Stimulated activated naive B cell treated with anti-CD40 and anti-IgM and Interleukin-4, amounts not matched to agents 10 μg/mL and 1 μg/mL and 100 μg/mL, for 72 hours (primary cell): Measurements from ENCODE around the gene ELOVL7.
"Not testable (repeated sequence)": the region's sequence is repeated elsewhere in the genome, so short reads cannot be mapped to it uniquely, and the experiment has no call there.

Experiments used
- ATAC-seq, 2 donors: fragments of 150-1000 bp; cut with Tn5 transposase; replicated peaks; 2 replicates each; pipeline ENCODE4 v1.10.0; 2021; ENCODE audit warnings: moderate library complexity in 1 of 2
- DNase-seq: peaks from one replicate; pipeline ENCODE4 v3.0.0; 2021
- H3K27ac Mint-ChIP-seq: one replicate; pipeline ENCODE4 v1.8.0; 2022; ENCODE audit warnings: mild to moderate bottlenecking, mixed read lengths
- H3K27me3 Mint-ChIP-seq, 2 donors: one replicate each; pipeline ENCODE4 v1.8.0; 2022; ENCODE audit warnings: mixed read lengths in 2 of 2
- H3K36me3 Mint-ChIP-seq, 2 donors: one replicate each; pipeline ENCODE4 v1.8.0; 2022; ENCODE audit warnings: mixed read lengths in 2 of 2, mild to moderate bottlenecking in 1 of 2
- H3K4me1 Mint-ChIP-seq, 2 donors: one replicate each; pipeline ENCODE4 v1.8.0; 2022; ENCODE audit warnings: mixed read lengths in 2 of 2, mild to moderate bottlenecking in 1 of 2
- H3K4me3 Mint-ChIP-seq, 2 donors: one replicate each; pipeline ENCODE4 v1.8.0; 2022; ENCODE audit warnings: mild to moderate bottlenecking in 2 of 2, mixed read lengths in 2 of 2, moderate library complexity in 1 of 2
- H3K9me3 Mint-ChIP-seq, 2 donors: one replicate each; pipeline ENCODE4 v1.8.0; 2022; ENCODE audit warnings: mixed read lengths in 2 of 2, mild to moderate bottlenecking in 1 of 2

Gene ELOVL7

GRCh38 chr5:60821488-60822284, 22.4 kb downstream of the ELOVL7 start:
- no peak for DNase-seq
- H3K27me3 Mint-ChIP-seq: no peaks in the 10 kb centered on the region
- H3K4me3 Mint-ChIP-seq: no peak overlapping the region
- H3K27ac Mint-ChIP-seq: no peak overlapping the region
- ATAC-seq: peak in 1 of 2 donors; percentile 51
- H3K4me1 Mint-ChIP-seq: peaks cover 3 to 4% of the 10 kb centered on the region in 2 donors
- no peaks in the 10 kb centered on the region for H3K36me3 Mint-ChIP-seq
- H3K9me3 Mint-ChIP-seq: no peaks in the 10 kb centered on the region

- no peak for DNase-seq
- H3K9me3 Mint-ChIP-seq: no peaks in the 10 kb centered on the region
- no peak overlapping the region for H3K4me3 Mint-ChIP-seq
- no peaks in the 10 kb centered on the region for H3K4me1 Mint-ChIP-seq
- ATAC-seq: no peak
- H3K27ac Mint-ChIP-seq: no peak overlapping the region
- H3K27me3 Mint-ChIP-seq: no peaks in the 10 kb centered on the region
- no peaks in the 10 kb centered on the region for H3K36me3 Mint-ChIP-seq
Observed at GRCh38 chr5:60820593-60821487, 23.2 kb downstream of the ELOVL7 start.

- H3K4me3 Mint-ChIP-seq, H3K36me3 Mint-ChIP-seq, H3K27me3 Mint-ChIP-seq, DNase-seq, H3K9me3 Mint-ChIP-seq, H3K4me1 Mint-ChIP-seq, ATAC-seq, H3K27ac Mint-ChIP-seq: not testable (repeated sequence)
Observed at GRCh38 chr5:60816138-60816537, 27.9 kb downstream of the ELOVL7 start.

GRCh38 chr5:60814498-60814897, 29.6 kb downstream of the ELOVL7 start:
- Mint-ChIP-seq H3K4me1 (no peaks in the 10 kb centered on the region), H3K4me3 (no peak overlapping the region), H3K9me3 (peaks cover 0 to 2% of the 10 kb centered on the region in 2 donors), H3K36me3 (no peaks in the 10 kb centered on the region), H3K27me3 (no peaks in the 10 kb centered on the region), H3K27ac (no peak overlapping the region)
- DNase-seq: no peak
- no peak for ATAC-seq

- H3K27ac Mint-ChIP-seq: no peak overlapping the region
- DNase-seq (no peak), ATAC-seq (no peak)
- no peaks in the 10 kb centered on the region for H3K36me3 Mint-ChIP-seq
- no peaks in the 10 kb centered on the region for H3K4me1 Mint-ChIP-seq
- no peaks in the 10 kb centered on the region for H3K27me3 Mint-ChIP-seq
- H3K9me3 Mint-ChIP-seq: peaks cover 0 to 2% of the 10 kb centered on the region in 2 donors
- no peak overlapping the region for H3K4me3 Mint-ChIP-seq
Observed at GRCh38 chr5:60812426-60812825, 31.6 kb downstream of the ELOVL7 start.

- Mint-ChIP-seq H3K27ac (no peak overlapping the region), H3K27me3 (no peaks in the 10 kb centered on the region), H3K9me3 (peaks cover 0 to 2% of the 10 kb centered on the region in 2 donors), H3K4me3 (no peak overlapping the region), H3K4me1 (no peaks in the 10 kb centered on the region), H3K36me3 (no peaks in the 10 kb centered on the region)
- ATAC-seq: no peak
- no peak for DNase-seq
Observed at GRCh38 chr5:60811105-60811504, 33.0 kb downstream of the ELOVL7 start.

GRCh38 chr5:60810438-60811085, 33.5 kb downstream of the ELOVL7 start:
- Mint-ChIP-seq H3K9me3 (peaks cover 0 to 2% of the 10 kb centered on the region in 2 donors), H3K36me3 (no peaks in the 10 kb centered on the region), H3K4me1 (no peaks in the 10 kb centered on the region), H3K27ac (no peak overlapping the region), H3K27me3 (no peaks in the 10 kb centered on the region), H3K4me3 (no peak overlapping the region)
- no peak for ATAC-seq
- no peak for DNase-seq

- H3K27ac Mint-ChIP-seq: no peak overlapping the region
- peaks cover 0 to 2% of the 10 kb centered on the region in 2 donors for H3K9me3 Mint-ChIP-seq
- no peak for ATAC-seq
- no peak overlapping the region for H3K4me3 Mint-ChIP-seq
- no peaks in the 10 kb centered on the region for H3K4me1 Mint-ChIP-seq
- no peaks in the 10 kb centered on the region for H3K27me3 Mint-ChIP-seq
- DNase-seq: no peak
- H3K36me3 Mint-ChIP-seq: no peaks in the 10 kb centered on the region
Observed at GRCh38 chr5:60809891-60810425, 34.1 kb downstream of the ELOVL7 start.

GRCh38 chr5:60806591-60807243, 37.4 kb downstream of the ELOVL7 start:
- DNase-seq (no peak), ATAC-seq (no peak)
- H3K27me3 Mint-ChIP-seq: no peaks in the 10 kb centered on the region
- H3K9me3 Mint-ChIP-seq: no peaks in the 10 kb centered on the region
- peaks cover 0 to 2% of the 10 kb centered on the region in 2 donors for H3K4me1 Mint-ChIP-seq
- no peaks in the 10 kb centered on the region for H3K36me3 Mint-ChIP-seq
- no peak overlapping the region for H3K4me3 Mint-ChIP-seq
- H3K27ac Mint-ChIP-seq: no peak overlapping the region

GRCh38 chr5:60805463-60805862, 38.6 kb downstream of the ELOVL7 start:
- H3K27me3 Mint-ChIP-seq: no peaks in the 10 kb centered on the region
- no peaks in the 10 kb centered on the region for H3K9me3 Mint-ChIP-seq
- H3K36me3 Mint-ChIP-seq: no peaks in the 10 kb centered on the region
- DNase-seq (no peak), ATAC-seq (no peak)
- no peak overlapping the region for H3K27ac Mint-ChIP-seq
- H3K4me3 Mint-ChIP-seq: no peak overlapping the region
- peaks cover 0 to 2% of the 10 kb centered on the region in 2 donors for H3K4me1 Mint-ChIP-seq

GRCh38 chr5:60803712-60804111, 40.4 kb downstream of the ELOVL7 start:
- Mint-ChIP-seq H3K27ac (no peak overlapping the region), H3K4me3 (no peak overlapping the region), H3K4me1 (peaks cover 0 to 2% of the 10 kb centered on the region in 2 donors), H3K9me3 (no peaks in the 10 kb centered on the region), H3K36me3 (no peaks in the 10 kb centered on the region), H3K27me3 (peaks cover 0 to 4% of the 10 kb centered on the region in 2 donors)
- DNase-seq (no peak), ATAC-seq (no peak)

- Mint-ChIP-seq H3K9me3 (no peaks in the 10 kb centered on the region), H3K27me3 (peaks cover 0 to 5% of the 10 kb centered on the region in 2 donors), H3K36me3 (no peaks in the 10 kb centered on the region), H3K4me3 (no peak overlapping the region), H3K4me1 (peaks cover 0 to 2% of the 10 kb centered on the region in 2 donors), H3K27ac (no peak overlapping the region)
- ATAC-seq: no peak
- DNase-seq: no peak
Observed at GRCh38 chr5:60802986-60803385, 41.1 kb downstream of the ELOVL7 start.

- no peak overlapping the region for H3K4me3 Mint-ChIP-seq
- H3K9me3 Mint-ChIP-seq: no peaks in the 10 kb centered on the region
- H3K36me3 Mint-ChIP-seq: no peaks in the 10 kb centered on the region
- H3K27ac Mint-ChIP-seq: no peak overlapping the region
- H3K27me3 Mint-ChIP-seq: peaks cover 0 to 5% of the 10 kb centered on the region in 2 donors
- ATAC-seq: no peak
- no peak for DNase-seq
- peaks cover 0 to 2% of the 10 kb centered on the region in 2 donors for H3K4me1 Mint-ChIP-seq
Observed at GRCh38 chr5:60802226-60802625, 41.8 kb downstream of the ELOVL7 start.
